AG09319 (cell line): ENCODE data around the gene LKAAEAR1.

ENCODE experiments used
- DNase-seq: peaks from one replicate; pipeline ENCODE4 v3.0.0-alpha.2; 2010; ENCODE audit warnings: low read depth; ENCODE audit errors: extremely low read depth
- TF ChIP-seq, protein P1 (sequence below): IDR thresholded peaks from 2 replicates; pipeline ENCODE4 v1.5.1; 2011; ENCODE audit warnings: low read depth, mild to moderate bottlenecking, inconsistent platforms, low read length, moderate library complexity

LKAAEAR1 gene

DNA sequence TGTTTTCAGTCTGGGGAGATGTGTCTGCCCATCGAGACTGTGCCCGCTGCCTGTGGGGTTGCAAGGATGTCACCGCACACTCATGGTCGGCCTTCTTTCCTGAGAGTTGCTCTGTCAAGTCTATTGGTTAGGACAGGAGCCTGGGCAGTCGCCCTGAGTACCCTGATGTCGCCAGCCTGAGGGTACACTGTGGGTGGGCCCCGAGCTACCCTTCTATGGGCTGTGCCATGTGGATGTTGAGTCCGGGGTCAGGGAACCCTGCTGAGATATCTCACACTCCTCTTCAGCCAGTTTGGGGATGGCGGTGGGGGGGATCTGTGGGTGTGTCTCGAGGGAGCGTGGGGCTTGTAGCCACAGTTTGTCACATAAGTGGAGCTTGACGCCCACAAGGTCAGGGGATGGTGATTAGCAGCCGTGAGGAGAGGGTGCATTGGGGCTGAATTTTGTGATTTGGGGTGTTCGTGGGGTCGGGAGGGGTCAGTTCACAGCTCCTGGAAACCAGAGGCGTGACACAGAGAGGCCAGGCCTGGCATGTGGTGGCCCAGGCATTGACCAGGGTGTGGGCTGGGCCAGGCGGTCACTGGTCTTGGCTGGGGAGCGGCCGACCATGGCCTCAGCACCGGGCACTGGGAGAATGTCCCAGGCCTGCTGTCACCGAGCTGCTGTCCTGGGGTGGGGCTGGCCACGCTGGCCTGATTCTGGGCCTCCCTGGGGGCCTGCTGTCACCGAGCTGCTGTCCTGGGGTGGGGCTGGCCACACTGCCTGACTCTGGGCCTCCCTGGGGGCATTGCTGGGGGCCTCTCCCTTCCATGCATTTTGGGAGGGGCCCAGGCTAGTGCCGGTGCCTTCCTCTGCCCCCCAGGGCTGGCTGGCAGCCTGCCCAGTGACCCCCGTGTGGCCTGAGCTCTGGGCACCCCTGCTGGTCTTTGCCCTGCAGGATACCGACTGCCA is 24.8 kb upstream of the LKAAEAR1 start:
- TF ChIP-seq, protein P1, sequence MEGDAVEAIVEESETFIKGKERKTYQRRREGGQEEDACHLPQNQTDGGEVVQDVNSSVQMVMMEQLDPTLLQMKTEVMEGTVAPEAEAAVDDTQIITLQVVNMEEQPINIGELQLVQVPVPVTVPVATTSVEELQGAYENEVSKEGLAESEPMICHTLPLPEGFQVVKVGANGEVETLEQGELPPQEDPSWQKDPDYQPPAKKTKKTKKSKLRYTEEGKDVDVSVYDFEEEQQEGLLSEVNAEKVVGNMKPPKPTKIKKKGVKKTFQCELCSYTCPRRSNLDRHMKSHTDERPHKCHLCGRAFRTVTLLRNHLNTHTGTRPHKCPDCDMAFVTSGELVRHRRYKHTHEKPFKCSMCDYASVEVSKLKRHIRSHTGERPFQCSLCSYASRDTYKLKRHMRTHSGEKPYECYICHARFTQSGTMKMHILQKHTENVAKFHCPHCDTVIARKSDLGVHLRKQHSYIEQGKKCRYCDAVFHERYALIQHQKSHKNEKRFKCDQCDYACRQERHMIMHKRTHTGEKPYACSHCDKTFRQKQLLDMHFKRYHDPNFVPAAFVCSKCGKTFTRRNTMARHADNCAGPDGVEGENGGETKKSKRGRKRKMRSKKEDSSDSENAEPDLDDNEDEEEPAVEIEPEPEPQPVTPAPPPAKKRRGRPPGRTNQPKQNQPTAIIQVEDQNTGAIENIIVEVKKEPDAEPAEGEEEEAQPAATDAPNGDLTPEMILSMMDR = no peak
- no peak for DNase-seq

DNA sequence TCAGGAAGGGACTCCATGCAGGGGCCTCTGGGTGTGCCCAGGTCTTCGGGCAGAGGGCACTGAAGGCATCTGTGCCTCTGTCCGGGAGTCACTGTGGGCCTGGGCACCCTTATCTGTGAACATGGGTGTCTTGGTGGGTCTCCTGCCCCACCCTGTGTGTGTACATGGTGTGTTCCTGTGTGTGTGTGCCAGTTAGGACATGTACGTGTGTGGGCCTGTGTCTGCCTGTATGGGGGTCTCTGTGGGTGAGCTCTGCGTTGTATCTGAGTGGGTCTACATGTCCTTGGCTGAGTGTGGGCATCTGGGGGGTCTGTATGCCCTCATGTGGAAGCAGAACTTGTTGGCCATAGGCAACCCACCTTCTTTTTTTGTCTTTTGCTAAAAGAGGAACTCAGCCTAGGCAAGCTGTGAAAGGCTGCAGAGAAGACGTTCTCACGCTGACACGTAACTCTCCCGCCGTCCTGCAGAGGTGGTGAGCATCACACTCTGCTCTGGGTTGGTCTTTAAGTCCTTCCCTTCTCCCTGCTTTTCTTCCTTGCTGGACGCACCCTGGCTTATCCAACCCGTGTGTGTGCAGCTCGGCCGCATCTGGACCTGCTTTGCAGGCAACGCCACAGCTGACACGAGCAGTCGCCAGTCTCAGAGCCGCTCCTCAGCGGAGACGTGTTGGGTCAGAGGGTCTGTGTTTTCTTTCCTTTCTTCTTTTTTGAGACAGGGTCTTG is 23.7 kb upstream of the LKAAEAR1 start:
- TF ChIP-seq, protein P1 = no peak
- DNase-seq = no peak

DNA sequence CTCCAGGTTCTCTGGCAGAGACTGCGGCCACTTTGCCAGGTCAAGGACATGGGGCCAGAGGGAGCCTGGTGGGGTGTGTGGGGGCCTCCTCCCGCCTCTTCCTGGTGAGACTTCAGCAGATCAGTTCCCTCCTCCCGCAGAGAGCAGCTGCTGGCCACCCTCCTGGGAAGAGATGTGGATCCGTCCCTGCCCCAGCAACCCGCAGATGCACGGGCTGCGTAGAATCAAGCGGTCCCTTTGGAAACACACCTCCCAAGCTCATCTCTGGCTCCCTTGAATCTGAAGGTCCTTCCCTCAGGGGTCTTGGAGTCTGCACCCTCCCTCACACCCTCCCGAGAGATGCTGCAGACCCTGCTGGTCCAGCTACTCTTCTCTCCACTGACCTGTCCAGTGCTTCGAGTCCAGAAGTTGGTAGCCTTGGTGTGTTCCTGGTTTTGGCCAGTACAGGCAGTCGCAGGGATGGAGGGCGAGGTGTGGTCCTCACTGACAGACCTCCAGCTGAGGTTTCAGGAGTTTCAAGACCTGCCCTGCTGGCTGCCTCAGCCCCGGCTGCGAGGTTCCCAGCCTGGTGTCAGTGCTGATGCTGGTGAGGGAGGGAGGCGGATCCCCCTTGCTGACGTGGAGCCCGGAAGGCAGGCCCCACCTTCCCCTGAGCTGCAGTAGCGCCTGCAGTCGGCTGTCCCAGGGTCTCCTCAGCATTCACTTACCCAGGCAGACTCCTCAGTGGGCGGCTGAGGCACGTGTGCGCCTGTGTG is 23.0 kb upstream of the LKAAEAR1 start, which contains the start of gene NPBWR2:
TSS of gene NPBWR2 (minus strand) at position 585 of the 755 bp plus-strand sequence. CDS start 734 bp downstream, outside the sequence.
- no peak for DNase-seq
- TF ChIP-seq, protein P1 = no peak

DNA sequence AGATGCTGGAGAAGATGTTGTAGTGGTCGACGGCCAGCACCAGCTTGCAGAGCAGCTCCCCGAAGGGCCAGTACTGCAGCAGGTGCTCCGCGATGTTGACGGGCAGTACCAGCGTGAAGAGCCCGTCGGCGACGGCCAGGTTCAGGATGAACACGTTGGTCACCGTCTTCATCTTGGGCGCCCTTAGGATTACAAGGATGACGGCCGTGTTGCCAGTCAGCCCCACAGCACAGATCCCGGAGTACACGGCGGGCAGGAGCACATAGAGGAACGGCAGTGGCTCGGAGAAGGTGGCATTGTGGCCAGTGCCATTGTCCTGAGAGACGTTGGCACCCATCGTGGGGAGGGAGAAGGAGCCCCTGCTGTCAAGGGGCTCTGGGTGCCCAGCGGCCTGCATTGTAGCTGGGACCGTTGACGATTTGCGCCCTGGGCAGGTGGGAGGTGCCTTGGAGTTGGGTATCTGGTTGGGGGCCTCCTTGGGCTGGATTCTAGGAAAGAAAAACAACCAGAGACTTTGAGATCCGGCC is 22.3 kb upstream of the LKAAEAR1 start:
- TF ChIP-seq, protein P1 = no peak
- no peak for DNase-seq

DNA sequence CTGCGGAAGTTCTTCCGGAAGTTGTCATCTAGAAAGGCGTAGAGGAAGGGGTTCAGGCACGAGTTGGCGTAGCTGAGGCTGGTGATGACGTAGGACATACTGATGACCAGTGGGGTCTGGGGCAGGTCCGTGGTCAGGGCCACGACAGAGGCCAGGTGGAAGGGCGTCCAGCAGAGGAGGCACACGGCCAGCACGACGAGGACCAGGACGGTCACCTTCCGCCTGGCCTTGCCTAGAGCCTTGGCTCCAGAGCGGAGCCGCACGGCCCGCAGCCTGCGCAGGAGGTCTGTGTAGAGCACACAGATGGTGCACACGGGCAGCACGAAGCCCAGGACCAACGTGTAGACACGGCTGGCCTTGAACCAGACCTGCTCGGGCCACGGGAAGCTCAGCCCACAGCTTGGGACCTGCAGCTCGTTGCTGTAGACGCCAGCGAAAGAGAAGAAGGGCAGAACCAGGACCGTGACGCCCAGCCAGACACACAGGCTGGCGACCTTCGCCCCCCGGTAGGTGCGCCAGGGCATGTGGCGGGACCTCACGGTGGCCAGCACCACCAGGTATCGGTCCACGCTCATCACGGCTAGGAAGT is 21.7 kb upstream of the LKAAEAR1 start:
- DNase-seq = no peak
- TF ChIP-seq, protein P1 = no peak

DNA sequence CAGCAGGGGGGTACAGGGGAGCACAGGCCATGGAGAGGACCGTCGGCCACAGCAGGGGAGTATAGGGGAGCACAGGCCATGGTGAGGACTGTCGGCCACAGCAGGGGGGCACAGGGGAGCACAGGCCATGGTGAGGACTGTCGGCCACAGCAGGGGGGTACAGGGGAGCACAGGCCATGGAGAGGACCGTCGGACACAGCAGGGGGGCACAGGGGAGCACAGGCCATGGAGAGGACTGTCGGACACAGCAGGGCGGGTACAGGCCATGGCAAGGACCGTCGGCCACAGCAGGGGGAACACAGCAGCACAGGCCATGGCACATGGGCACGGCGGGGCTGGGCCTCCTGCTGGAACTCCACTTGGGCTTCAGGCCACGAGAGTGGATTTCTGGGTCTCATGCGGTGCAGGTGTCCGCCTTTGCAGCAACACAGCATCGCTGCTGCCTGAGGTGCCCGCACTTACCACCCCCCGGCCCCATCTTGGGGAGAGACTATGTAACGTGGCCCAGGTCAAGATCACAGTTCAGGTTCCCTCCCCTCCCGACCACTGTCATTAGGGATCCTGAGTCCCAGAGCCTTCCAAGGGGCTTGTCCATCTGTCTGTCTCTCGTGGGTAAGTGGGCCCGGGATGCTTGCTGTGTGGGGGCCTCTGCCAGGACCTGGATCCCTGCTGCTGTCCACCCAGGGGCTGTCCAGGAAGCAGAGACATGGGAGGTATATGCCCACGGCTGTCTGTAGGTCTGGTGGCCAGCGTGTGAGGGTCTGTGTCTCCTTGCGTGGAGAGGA is 20.7 kb upstream of the LKAAEAR1 start:
- no peak for DNase-seq
- TF ChIP-seq, protein P1 = no peak
